MM.1S (cell line): Measurements from ENCODE around the gene GHRH.

ENCODE experiments used
- DNase-seq: peaks from one replicate; pipeline ENCODE4 v3.0.0-alpha.2; 2015
- H2AFZ ChIP-seq: fragments of 300-600 bp; sonication (generic); 2 replicates; pipeline ENCODE4 v1.6.0; 2016; ENCODE audit warnings: antibody characterized with exemption, low read length
- H3F3A ChIP-seq: fragments of 300-600 bp; sonication (generic); 2 replicates; pipeline ENCODE4 v1.6.1; 2016; ENCODE audit warnings: mild to moderate bottlenecking, antibody characterized with exemption, low read length, moderate library complexity, mixed read lengths; ENCODE audit not compliant: insufficient read depth
- H3K27ac ChIP-seq: fragments of 300-600 bp; sonication (generic); 2 replicates; pipeline ENCODE4 v1.5.1; 2016; ENCODE audit warnings: mild to moderate bottlenecking, low read length
- H3K27me3 ChIP-seq: fragments of 300-600 bp; sonication (generic); replicated peaks from 2 replicates; pipeline ENCODE4 v1.6.0; 2016; ENCODE audit warnings: low read length; ENCODE audit not compliant: insufficient read depth
- H3K36me3 ChIP-seq: fragments of 300-600 bp; sonication (generic); replicated peaks from 2 replicates; pipeline ENCODE4 v1.6.1; 2016; ENCODE audit warnings: mild to moderate bottlenecking, low read length, mixed read lengths; ENCODE audit not compliant: insufficient read depth
- H3K4me1 ChIP-seq: fragments of 300-600 bp; sonication (generic); 2 replicates; pipeline ENCODE4 v1.6.1; 2016; ENCODE audit warnings: low read length, mixed read lengths
- H3K4me2 ChIP-seq: fragments of 300-600 bp; sonication (generic); 2 replicates; pipeline ENCODE4 v1.6.0; 2016; ENCODE audit warnings: low read depth, low read length
- H3K4me3 ChIP-seq: fragments of 300-600 bp; sonication (generic); 2 replicates; pipeline ENCODE4 v1.5.1; 2016; ENCODE audit warnings: low read length, mixed read lengths
- H3K79me2 ChIP-seq: fragments of 300-600 bp; sonication (generic); 2 replicates; pipeline ENCODE4 v1.6.1; 2016; ENCODE audit warnings: mixed run types, low read length, mixed read lengths
- H3K9ac ChIP-seq: fragments of 300-600 bp; sonication (generic); 2 replicates; pipeline ENCODE4 v1.6.1; 2016; ENCODE audit warnings: low read length, mixed read lengths
- H3K9me2 ChIP-seq: fragments of 300-600 bp; sonication (generic); replicated peaks from 2 replicates; pipeline ENCODE4 v1.6.1; 2016; ENCODE audit warnings: mild to moderate bottlenecking, low read length, mixed read lengths; ENCODE audit not compliant: insufficient read depth
- H3K9me3 ChIP-seq: fragments of 300-600 bp; sonication (generic); replicated peaks from 2 replicates; pipeline ENCODE4 v1.6.1; 2016; ENCODE audit warnings: mild to moderate bottlenecking, low read length, mixed read lengths; ENCODE audit not compliant: insufficient read depth
- H4K20me1 ChIP-seq: fragments of 300-600 bp; sonication (generic); 2 replicates; pipeline ENCODE4 v1.6.1; 2016; ENCODE audit warnings: mild to moderate bottlenecking, low read length, moderate library complexity, mixed read lengths; ENCODE audit not compliant: insufficient read depth
- CTCF ChIP-seq: fragments of 300-600 bp; sonication (generic); IDR thresholded peaks from 2 replicates; pipeline ENCODE4 v1.5.1; 2016; ENCODE audit warnings: antibody characterized with exemption, low read length, mixed read lengths
- EZH2 ChIP-seq: fragments of 300-600 bp; sonication (generic); optimal IDR thresholded peaks from 2 replicates; pipeline ENCODE3; 2017; ENCODE audit warnings: low read depth, mild to moderate bottlenecking, antibody characterized with exemption, low read length, mixed read lengths
- EZH2phosphoT487 ChIP-seq: fragments of 300-600 bp; sonication (generic); IDR thresholded peaks from 2 replicates; pipeline ENCODE4 v1.6.1; 2018; ENCODE audit warnings: antibody characterized with exemption, low read length

Gene GHRH

GRCh38 chr20:37225146-37225545, 36.5 kb downstream of the GHRH start:
- peaks cover 3% of the 10 kb centered on the region; the same call in 1 of the 2 replicates for H3K79me2 ChIP-seq
- DNase-seq: no peak
- H3K4me3 ChIP-seq: no peak overlapping the region
- H3K4me2 ChIP-seq: no peak overlapping the region
- peaks cover 35% of the 10 kb centered on the region for H3K36me3 ChIP-seq
- TF ChIP-seq CTCF: no peak
- TF ChIP-seq EZH2phosphoT487: no peak
- TF ChIP-seq EZH2: no peak
- H3K9ac ChIP-seq: no peak overlapping the region
- H3K27ac ChIP-seq: no peak overlapping the region
- no peaks in the 10 kb centered on the region for H3K4me1 ChIP-seq
- no peaks in the 10 kb centered on the region for H3K9me3 ChIP-seq
- H3F3A ChIP-seq: no peaks in the 10 kb centered on the region
- H4K20me1 ChIP-seq: 0 out of 2 replicates have a peak, but pooled peaks cover 7% of the 10 kb centered on the region
- no peaks in the 10 kb centered on the region for H3K27me3 ChIP-seq
- H3K9me2 ChIP-seq: no peaks in the 10 kb centered on the region
- H2AFZ ChIP-seq: no peak overlapping the region

- no peak overlapping the region for H2AFZ ChIP-seq
- no peaks in the 10 kb centered on the region for H3K9me3 ChIP-seq
- 0 out of 2 replicates have a peak, but pooled peaks cover 7% of the 10 kb centered on the region for H4K20me1 ChIP-seq
- H3F3A ChIP-seq: no peaks in the 10 kb centered on the region
- H3K79me2 ChIP-seq: peaks cover 6% of the 10 kb centered on the region; the same call in 1 of the 2 replicates
- H3K4me2 ChIP-seq: no peak overlapping the region
- no peak for TF ChIP-seq EZH2phosphoT487
- TF ChIP-seq EZH2: no peak
- TF ChIP-seq CTCF: no peak
- no peak overlapping the region for H3K4me3 ChIP-seq
- no peak for DNase-seq
- H3K36me3 ChIP-seq: peaks cover 41% of the 10 kb centered on the region
- no peaks in the 10 kb centered on the region for H3K27me3 ChIP-seq
- no peaks in the 10 kb centered on the region for H3K9me2 ChIP-seq
- no peak overlapping the region for H3K9ac ChIP-seq
- no peaks in the 10 kb centered on the region for H3K4me1 ChIP-seq
- H3K27ac ChIP-seq: no peak overlapping the region
Measured at GRCh38 chr20:37223053-37223452, 38.6 kb downstream of the GHRH start.

GRCh38 chr20:37222086-37222485, 39.5 kb downstream of the GHRH start:
- Histone ChIP-seq H3K9me3 (no peaks in the 10 kb centered on the region), H2AFZ (no peak overlapping the region), H3K79me2 (peaks cover 6% of the 10 kb centered on the region; the same call in 1 of the 2 replicates), H3K4me3 (no peak overlapping the region), H3K27me3 (no peaks in the 10 kb centered on the region), H3K4me2 (no peak overlapping the region), H3K36me3 (peaks cover 32% of the 10 kb centered on the region), H4K20me1 (0 out of 2 replicates have a peak, but pooled peaks cover 7% of the 10 kb centered on the region), H3F3A (no peaks in the 10 kb centered on the region), H3K9ac (no peak overlapping the region), H3K27ac (no peak overlapping the region), H3K4me1 (no peaks in the 10 kb centered on the region), H3K9me2 (no peaks in the 10 kb centered on the region)
- TF ChIP-seq CTCF (no peak), EZH2 (no peak), EZH2phosphoT487 (no peak)
- no peak for DNase-seq
